Non-pigmented ciliary epithelial cell (primary cell): ENCODE data around the gene CYP27B1.

ENCODE experiments used
- DNase-seq: peaks from one replicate; pipeline ENCODE4 v3.0.0-alpha.2; 2010; ENCODE audit warnings: low read depth

CYP27B1 gene

DNA sequence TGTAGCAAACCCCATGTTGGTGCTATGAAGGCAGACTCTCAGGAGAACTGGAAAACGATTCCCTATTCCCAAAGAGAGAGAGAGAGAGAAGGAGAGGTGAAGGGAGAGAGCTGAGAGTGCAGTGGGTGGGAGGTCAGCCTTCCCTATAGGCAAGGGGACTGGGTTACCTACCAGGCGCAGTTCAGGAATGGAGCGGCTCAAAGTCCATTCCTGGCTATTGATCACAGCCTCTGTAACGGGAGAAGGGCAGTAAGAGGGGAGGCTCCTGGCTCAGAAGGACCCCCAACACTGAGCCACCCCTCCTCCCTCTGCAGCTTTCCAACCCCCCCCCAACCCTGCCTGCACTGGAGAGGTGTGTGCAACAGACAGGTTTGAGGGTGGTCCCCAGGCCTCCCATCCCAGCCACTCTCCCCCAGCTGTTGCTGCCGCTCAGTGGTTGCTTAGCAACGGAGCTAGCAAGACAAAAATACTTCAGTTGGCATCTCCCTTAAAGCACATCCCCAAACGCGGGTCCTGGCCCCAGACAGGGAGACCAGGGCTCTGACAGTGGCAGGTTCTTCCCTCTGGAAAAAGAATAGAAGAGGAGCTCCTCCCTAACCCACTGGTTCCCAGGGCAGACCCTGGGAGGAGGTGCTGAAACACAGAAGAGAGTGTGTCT, 31.6 kb downstream of the CYP27B1 start:
- DNase-seq, result no peak

GRCh38 chr12:57734591-57734990, 32.3 kb downstream of the CYP27B1 start:
- DNase-seq, result no peak

DNA sequence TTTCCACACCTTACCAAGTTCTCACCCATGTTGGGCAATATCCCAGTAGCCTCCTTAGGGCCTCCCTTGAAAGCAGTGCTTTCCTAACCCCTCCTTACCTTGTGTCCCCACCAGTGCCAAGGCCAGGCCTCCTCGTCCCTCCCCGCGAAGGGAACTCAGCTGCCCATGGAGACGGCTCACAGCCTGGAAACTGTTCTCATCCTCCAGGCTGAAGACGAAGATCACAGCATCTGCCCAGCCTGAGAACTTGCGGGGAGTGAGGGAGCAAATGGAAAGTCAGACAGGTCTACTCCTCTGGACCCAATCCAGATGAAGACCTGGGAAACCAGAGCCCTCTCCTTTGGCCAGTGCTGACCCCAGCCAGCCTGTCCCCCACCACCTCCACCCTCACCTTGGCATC, 33.0 kb downstream of the CYP27B1 start:
- no peak for DNase-seq

GRCh38 chr12:57732726-57733593, 33.9 kb downstream of the CYP27B1 start:
- DNase-seq, result no peak

DNA sequence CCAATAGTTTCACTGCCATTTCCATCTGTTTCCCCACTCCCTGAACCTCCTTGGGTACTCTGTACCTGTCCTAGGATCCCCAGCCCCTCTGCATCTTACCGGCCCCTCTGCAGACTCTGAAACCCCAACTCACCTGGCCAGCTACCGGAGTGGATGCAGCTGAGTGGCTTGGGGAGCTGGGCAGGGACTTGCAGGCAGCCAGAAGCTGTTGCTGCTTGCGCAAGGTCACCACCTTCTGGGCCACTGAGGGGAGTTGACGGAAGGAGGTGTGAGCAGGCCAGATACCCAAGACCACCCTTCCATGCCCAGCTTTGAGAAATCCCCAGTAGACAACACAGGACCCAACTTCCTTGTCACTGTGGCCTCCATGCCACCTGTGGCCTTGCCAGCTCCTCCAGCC, 34.6 kb downstream of the CYP27B1 start:
- no peak for DNase-seq

GRCh38 chr12:57731411-57732080, 35.3 kb downstream of the CYP27B1 start:
- DNase-seq, result no peak

- no peak for DNase-seq
Measured at GRCh38 chr12:57730336-57731067, 36.4 kb downstream of the CYP27B1 start.

GRCh38 chr12:57729321-57729844, 37.5 kb downstream of the CYP27B1 start:
- no peak for DNase-seq

DNA sequence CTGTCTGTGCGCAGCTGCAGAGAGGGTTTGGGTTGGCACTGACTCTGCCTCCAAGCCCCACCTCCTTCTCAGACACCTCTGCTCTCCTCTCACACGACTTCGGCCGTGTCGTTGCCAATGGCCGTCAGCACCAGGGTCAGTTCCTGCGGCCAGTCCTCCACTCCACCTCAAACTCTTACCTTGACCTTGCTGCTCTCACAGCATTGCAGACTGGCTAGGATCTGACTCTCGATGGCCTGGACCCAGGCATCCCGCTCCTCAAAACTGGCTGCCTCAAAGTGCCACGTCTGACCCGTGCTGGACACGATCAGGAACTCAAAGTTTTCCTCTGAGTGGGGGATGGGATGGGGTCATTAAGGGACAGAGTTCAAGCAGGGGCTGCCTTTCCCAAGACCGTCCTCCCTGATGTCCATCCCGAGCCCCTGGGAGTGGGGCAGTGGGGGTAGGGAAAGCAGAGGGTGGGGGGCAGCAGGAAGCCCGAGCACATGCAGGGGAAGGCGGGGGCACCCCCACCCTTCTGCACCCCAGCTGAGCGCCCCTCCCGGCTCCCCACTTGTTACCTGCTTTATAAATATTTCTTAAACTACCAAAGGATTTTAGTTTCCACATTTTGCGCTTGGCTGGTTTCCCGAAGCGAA, 39.0 kb downstream of the CYP27B1 start:
- no peak for DNase-seq

- no peak for DNase-seq
Measured at GRCh38 chr12:57726884-57727757, 39.8 kb downstream of the CYP27B1 start.

GRCh38 chr12:57726151-57726883, 40.6 kb downstream of the CYP27B1 start:
- DNase-seq, result no peak

DNA sequence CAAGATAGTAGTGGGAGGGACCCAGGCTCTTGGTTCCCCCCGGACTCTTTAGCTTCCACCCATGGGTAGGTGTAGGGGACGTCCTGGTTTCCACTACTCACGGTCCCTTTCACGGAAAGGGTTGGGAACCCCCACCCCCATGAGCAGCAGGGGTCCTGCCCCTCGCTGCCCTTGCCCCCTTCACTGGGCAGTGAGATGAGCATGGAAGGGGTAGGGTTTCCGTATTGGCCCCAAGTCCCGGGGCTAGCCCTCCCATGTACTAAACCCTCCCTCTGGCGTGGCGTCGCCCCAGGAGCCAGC, 41.1 kb downstream of the CYP27B1 start:
- DNase-seq, result no peak

GRCh38 chr12:57724936-57725740, 41.7 kb downstream of the CYP27B1 start:
- no peak for DNase-seq

- no peak for DNase-seq
Measured at GRCh38 chr12:57724003-57724935, 42.6 kb downstream of the CYP27B1 start.

- no peak for DNase-seq
Measured at GRCh38 chr12:57723630-57723962, 43.3 kb downstream of the CYP27B1 start.

GRCh38 chr12:57722716-57723629, 43.9 kb downstream of the CYP27B1 start:
- no peak for DNase-seq
